H9 (cell line): ENCODE results near the gene ADAMTS2. TPM values are rescaled to one million over a fixed set of nuclear protein-coding genes. Genes with fewer than 3 reads are reported as not detected.
"Not testable (repeated sequence)": the region's sequence is repeated elsewhere in the genome, so short reads cannot be mapped to it uniquely, and the experiment has no call there.

Experiments
- DNase-seq: peaks from one replicate; pipeline ENCODE4 v3.0.0-alpha.2; 2017
- H2AFZ ChIP-seq: one replicate; pipeline ENCODE4 v1.6.1; 2013; ENCODE audit warnings: mild to moderate bottlenecking, low read length, control low read depth, moderate library complexity
- H2AK5ac ChIP-seq: 2 replicates; pipeline ENCODE4 v1.6.1; 2013; ENCODE audit warnings: low read length, control low read depth, mixed read lengths; ENCODE audit not compliant: insufficient read length
- H2BK120ac ChIP-seq: one replicate; pipeline ENCODE4 v1.6.1; 2013; ENCODE audit warnings: low read depth, mild to moderate bottlenecking, low read length, control low read depth, inconsistent platforms; ENCODE audit not compliant: poor library complexity, severe bottlenecking
- H2BK12ac ChIP-seq: 2 replicates; pipeline ENCODE4 v1.6.1; 2013; ENCODE audit warnings: low read length, control low read depth, mixed read lengths, low read depth; ENCODE audit not compliant: insufficient read length
- H2BK15ac ChIP-seq: 2 replicates; pipeline ENCODE4 v1.6.1; 2013; ENCODE audit warnings: low read depth, low read length, control low read depth
- H2BK20ac ChIP-seq: one replicate; pipeline ENCODE4 v1.6.1; 2013; ENCODE audit warnings: low read depth, mild to moderate bottlenecking, low read length, control low read depth, inconsistent platforms; ENCODE audit not compliant: poor library complexity, severe bottlenecking
- H2BK5ac ChIP-seq: 2 replicates; pipeline ENCODE4 v1.6.1; 2013; ENCODE audit warnings: low read length, control low read depth, mixed read lengths; ENCODE audit not compliant: insufficient read length
- H3K14ac ChIP-seq: 2 replicates; pipeline ENCODE4 v1.6.1; 2013; ENCODE audit warnings: low read length, control low read depth; ENCODE audit not compliant: insufficient read depth
- H3K18ac ChIP-seq: 2 replicates; pipeline ENCODE4 v1.6.1; 2013; ENCODE audit warnings: low read depth, mild to moderate bottlenecking, mixed read lengths, low read length, control low read depth; ENCODE audit not compliant: insufficient read length
- H3K23ac ChIP-seq: 2 replicates; pipeline ENCODE4 v1.6.1; 2013; ENCODE audit warnings: low read length, control low read depth, mixed read lengths, low read depth; ENCODE audit not compliant: insufficient read length
- H3K23me2 ChIP-seq: 2 replicates; pipeline ENCODE4 v1.6.1; 2013; ENCODE audit warnings: low read depth, mild to moderate bottlenecking, mixed read lengths, low read length, control low read depth; ENCODE audit not compliant: insufficient read length, poor library complexity, severe bottlenecking
- H3K27ac ChIP-seq: 2 replicates; pipeline ENCODE4 v1.5.1; 2013; ENCODE audit warnings: low read length, control low read depth, mixed read lengths, low read depth; ENCODE audit not compliant: insufficient read length
- H3K27me3 ChIP-seq: 2 replicates; pipeline ENCODE4 v1.6.1; 2013; ENCODE audit warnings: low read length, control low read depth, inconsistent platforms; ENCODE audit not compliant: insufficient read depth
- H3K4ac ChIP-seq: 2 replicates; pipeline ENCODE4 v1.6.1; 2013; ENCODE audit warnings: low read depth, mild to moderate bottlenecking, control low read depth, inconsistent platforms, low read length, moderate library complexity
- H3K4me1 ChIP-seq: 2 replicates; pipeline ENCODE4 v1.6.1; 2013; ENCODE audit warnings: low read length, control low read depth, inconsistent platforms; ENCODE audit not compliant: insufficient read depth
- H3K4me2 ChIP-seq: 2 replicates; pipeline ENCODE4 v1.6.1; 2013; ENCODE audit warnings: low read length, control low read depth, mixed read lengths; ENCODE audit not compliant: insufficient read length, insufficient read depth
- H3K56ac ChIP-seq: 2 replicates; pipeline ENCODE4 v1.6.1; 2013; ENCODE audit warnings: low read depth, mild to moderate bottlenecking, mixed read lengths, low read length, control low read depth; ENCODE audit not compliant: insufficient read length
- H3K79me1 ChIP-seq: 2 replicates; pipeline ENCODE4 v1.6.1; 2013; ENCODE audit warnings: low read depth, mild to moderate bottlenecking, moderate library complexity, low read length, control low read depth, inconsistent platforms; ENCODE audit not compliant: insufficient read depth, poor library complexity, severe bottlenecking
- H3K79me2 ChIP-seq: 2 replicates; pipeline ENCODE4 v1.6.1; 2013; ENCODE audit warnings: low read length, control low read depth, inconsistent platforms; ENCODE audit not compliant: insufficient read depth
- H3K9ac ChIP-seq: 2 replicates; pipeline ENCODE4 v1.6.1; 2013; ENCODE audit warnings: low read length, control low read depth, mixed read lengths; ENCODE audit not compliant: insufficient read length; ENCODE audit errors: extremely low read depth
- H3K9me3 ChIP-seq: one replicate; pipeline ENCODE4 v1.6.1; 2013; ENCODE audit warnings: low read depth, low read length, inconsistent platforms; ENCODE audit not compliant: control insufficient read depth
- H3T11ph ChIP-seq: one replicate; pipeline ENCODE4 v1.6.1; 2013; ENCODE audit warnings: mild to moderate bottlenecking, low read length, control low read depth, inconsistent platforms
- H4K20me1 ChIP-seq: one replicate; pipeline ENCODE4 v1.6.1; 2013; ENCODE audit not compliant: control insufficient read depth, insufficient read length, insufficient read depth
- H4K5ac ChIP-seq: 2 replicates; pipeline ENCODE4 v1.6.1; 2013; ENCODE audit warnings: low read depth, mild to moderate bottlenecking, mixed read lengths, low read length, control low read depth; ENCODE audit not compliant: insufficient read length
- H4K8ac ChIP-seq: replicated peaks from 2 replicates; pipeline ENCODE4 v1.6.1; 2013; ENCODE audit warnings: low read length, control low read depth, mixed read lengths, low read depth; ENCODE audit not compliant: insufficient read length
- H4K91ac ChIP-seq: 2 replicates; pipeline ENCODE4 v1.6.1; 2013; ENCODE audit warnings: low read depth, mild to moderate bottlenecking, moderate library complexity, mixed read lengths, low read length, control low read depth; ENCODE audit not compliant: insufficient read length
- H3K27ac Mint-ChIP-seq, 3 experiments: 2 replicates in 2 of 3; 3 replicates in 1 of 3; pipeline ENCODE4 v1.8.0; 2020 to 2021; ENCODE audit warnings: mixed read lengths in 3 of 3, mild to moderate bottlenecking in 1 of 3, moderate library complexity in 1 of 3
- H3K27me3 Mint-ChIP-seq: 2 replicates; pipeline ENCODE4 v1.8.0; 2021; ENCODE audit warnings: low read depth, mild to moderate bottlenecking, moderate library complexity, mixed read lengths
- H3K36me3 Mint-ChIP-seq, 3 experiments: 2 replicates in 2 of 3; 3 replicates in 1 of 3; pipeline ENCODE4 v1.8.0; 2020 to 2021; ENCODE audit warnings: low read depth in 3 of 3, mixed read lengths in 3 of 3; ENCODE audit not compliant: insufficient read depth in 1 of 3
- H3K4me1 Mint-ChIP-seq, 2 experiments: 2 replicates each; pipeline ENCODE4 v1.8.0; 2020; ENCODE audit warnings: mixed read lengths in 2 of 2
- H3K4me3 Mint-ChIP-seq, 2 experiments: 2 replicates in 1 of 2; 3 replicates in 1 of 2; pipeline ENCODE4 v1.8.0; 2020 to 2021; ENCODE audit warnings: mild to moderate bottlenecking in 2 of 2, mixed read lengths in 2 of 2, moderate library complexity in 1 of 2
- H3K9me3 Mint-ChIP-seq, 2 experiments: 2 replicates in 1 of 2; 3 replicates in 1 of 2; pipeline ENCODE4 v1.8.0; 2020; ENCODE audit warnings: mild to moderate bottlenecking in 2 of 2, mixed read lengths in 2 of 2, moderate library complexity in 1 of 2
- CTCF ChIP-seq: fragments of 200-600 bp; sonication (generic); conservative IDR thresholded peaks from 3 replicates; pipeline ENCODE4 v1.8.0; 2021; ENCODE audit warnings: antibody characterized with exemption, mild to moderate bottlenecking
- WGBS: extraction: QIAGEN DNeasy Blood & Tissue Kit; methylation state at CpG from one replicate; pipeline ENCODE4 v1.1.7; 2013; ENCODE audit warnings: missing lambda C conversion rate, low lambda C conversion rate, mixed read lengths; ENCODE audit not compliant: insufficient read length; ENCODE audit errors: extremely low coverage; 5-methylcytosine and 5-hydroxymethylcytosine counted together
- total RNA-seq: library from RNA; stranded (reverse); gene quantifications from 2 replicates; pipeline ENCODE4 v1.2.1, GENCODE V29; 2021

Gene ADAMTS2
- total RNA-seq, 1 experiment from 2014 or later = 5.4 TPM

GRCh38 chr5:179324760-179325295, 20.4 kb downstream of the ADAMTS2 start:
- H2BK12ac ChIP-seq = no peak overlapping the region
- peak overlapping the region in 1 of 2 experiments; percentile 20; a peak in 1 of 5 replicates for H3K4me3 Mint-ChIP-seq
- H3K79me2 ChIP-seq = no peaks in the 10 kb centered on the region
- no peak overlapping the region for H3K18ac ChIP-seq
- no peaks in the 10 kb centered on the region for H3K9me3 ChIP-seq
- H3K4ac ChIP-seq = no peak overlapping the region
- H3K4me1 ChIP-seq = no peaks in the 10 kb centered on the region
- H3K9ac ChIP-seq = no peak overlapping the region
- peaks cover 0 to 3% of the 10 kb centered on the region in 2 experiments; a peak in 2 of 5 replicates for H3K9me3 Mint-ChIP-seq
- no peak overlapping the region for H3K27ac Mint-ChIP-seq
- WGBS = no CpG with 5 or more reads among the region's 6 CpGs
- TF ChIP-seq CTCF = no peak
- no peak overlapping the region for H2BK5ac ChIP-seq
- no peaks in the 10 kb centered on the region for H4K20me1 ChIP-seq
- peaks cover 9% of the 10 kb centered on the region; the same call in 1 of the 2 replicates for H3K27me3 ChIP-seq
- H3K4me2 ChIP-seq = no peak overlapping the region
- no peak overlapping the region for H2AFZ ChIP-seq
- H3K27ac ChIP-seq = no peak overlapping the region
- peaks cover 22% of the 10 kb centered on the region for H3K27me3 Mint-ChIP-seq
- H3K79me1 ChIP-seq = no peaks in the 10 kb centered on the region
- H3T11ph ChIP-seq = no peak overlapping the region
- no peak overlapping the region for H2AK5ac ChIP-seq
- no peak overlapping the region for H4K5ac ChIP-seq
- no peak overlapping the region for H4K8ac ChIP-seq
- no peak for DNase-seq
- H2BK20ac ChIP-seq = no peak overlapping the region
- H3K56ac ChIP-seq = no peak overlapping the region
- H3K14ac ChIP-seq = no peak overlapping the region
- no peak overlapping the region for H4K91ac ChIP-seq
- no peak overlapping the region for H2BK15ac ChIP-seq
- no peak overlapping the region for H2BK120ac ChIP-seq
- peaks cover 8 to 21% of the 10 kb centered on the region in 2 experiments for H3K4me1 Mint-ChIP-seq
- no peak overlapping the region for H3K23ac ChIP-seq
- H3K23me2 ChIP-seq = peaks cover 6% of the 10 kb centered on the region
- no peaks in the 10 kb centered on the region for H3K36me3 Mint-ChIP-seq

- H3K23ac ChIP-seq, H2BK20ac ChIP-seq, H3K79me1 ChIP-seq, H3K9me3 Mint-ChIP-seq, H4K8ac ChIP-seq, H3T11ph ChIP-seq, H3K4me3 Mint-ChIP-seq, H4K91ac ChIP-seq, H2BK15ac ChIP-seq, H4K5ac ChIP-seq, H2BK5ac ChIP-seq, H4K20me1 ChIP-seq, H3K27ac ChIP-seq, H3K9ac ChIP-seq, H3K27ac Mint-ChIP-seq, H3K27me3 ChIP-seq, H3K23me2 ChIP-seq, H3K18ac ChIP-seq, H3K4ac ChIP-seq, H2BK12ac ChIP-seq, H3K79me2 ChIP-seq, H3K36me3 Mint-ChIP-seq, H2BK120ac ChIP-seq, H3K4me1 ChIP-seq, H3K9me3 ChIP-seq, H3K4me2 ChIP-seq, H3K56ac ChIP-seq, DNase-seq, H2AK5ac ChIP-seq, H3K14ac ChIP-seq, H2AFZ ChIP-seq: not testable (repeated sequence)
- peaks cover 22% of the 10 kb centered on the region for H3K27me3 Mint-ChIP-seq
- no CpG with 5 or more reads among the region's 7 CpGs for WGBS
- H3K4me1 Mint-ChIP-seq = peaks cover 5 to 22% of the 10 kb centered on the region in 2 experiments
Measured at GRCh38 chr5:179324316-179324715, 20.9 kb downstream of the ADAMTS2 start.
